Measurements from ENCODE around the gene RSPRY1.
A peak's percentile ranks its signal among the peaks of the same experiment; 100 is the strongest.

Gene RSPRY1

DNA sequence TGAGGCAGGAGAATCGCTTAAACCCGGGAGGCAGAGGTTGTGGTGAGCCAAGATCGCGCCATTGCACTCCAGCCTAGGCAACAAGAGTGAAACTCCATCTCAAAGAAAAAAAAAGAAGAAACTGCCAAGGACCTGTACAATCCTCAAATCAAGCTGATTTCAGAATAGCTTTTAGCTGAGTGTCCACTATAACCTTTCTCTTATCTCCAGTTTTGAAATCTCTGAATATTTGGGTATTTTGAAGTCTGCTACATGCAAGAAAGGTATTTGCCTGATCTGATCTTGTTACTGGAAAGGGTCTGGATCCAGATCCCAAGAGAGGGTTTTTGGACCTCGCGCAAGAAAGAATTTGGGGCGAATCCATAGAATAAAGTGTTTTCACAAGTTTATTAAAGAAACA, 39.8 kb downstream of the RSPRY1 start:
- no peak for DNase-seq

DNA sequence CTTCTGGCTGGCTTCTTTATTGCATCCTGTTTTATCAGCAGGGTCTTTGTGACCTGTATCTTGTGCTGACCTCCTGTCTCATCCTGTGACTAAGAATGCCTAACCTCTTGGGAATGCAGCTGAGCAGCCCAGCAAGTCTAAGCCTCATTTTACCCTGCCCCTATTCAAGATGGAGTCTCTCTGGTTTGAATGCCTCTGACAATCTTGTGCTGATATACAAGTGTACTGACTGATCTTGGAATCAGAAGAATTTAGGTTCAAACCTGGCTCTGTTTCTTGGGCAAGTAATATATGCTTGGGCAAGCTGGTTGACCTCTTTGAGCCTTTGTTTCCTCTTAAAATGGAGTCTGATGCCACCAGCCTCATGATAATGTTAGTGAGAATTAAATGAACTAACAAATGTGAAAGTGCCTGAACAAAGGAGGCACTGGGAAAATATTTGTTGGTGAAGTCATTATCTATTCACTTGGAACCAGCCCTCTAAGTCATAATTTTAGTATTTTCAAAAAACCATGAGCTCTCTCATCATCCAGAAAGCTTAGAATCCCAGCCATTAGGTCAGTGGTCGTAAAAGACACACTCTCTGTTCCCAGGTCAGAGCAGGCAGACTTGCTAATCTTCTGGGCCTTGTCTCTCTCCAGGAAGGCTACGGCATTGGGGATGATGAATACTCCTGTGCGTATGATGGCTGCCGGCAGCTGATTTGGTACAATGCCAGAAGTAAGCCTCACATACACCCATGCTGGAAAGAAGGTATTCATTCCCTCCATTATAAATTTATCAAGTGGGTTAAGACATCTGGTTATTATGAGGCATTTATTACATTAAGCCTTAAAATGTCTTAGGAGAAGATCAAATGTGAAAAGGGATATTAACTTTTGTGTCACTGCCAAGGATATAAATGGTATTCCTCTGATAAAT, 40.8 kb downstream of the RSPRY1 start:
- no peak for DNase-seq

DNA sequence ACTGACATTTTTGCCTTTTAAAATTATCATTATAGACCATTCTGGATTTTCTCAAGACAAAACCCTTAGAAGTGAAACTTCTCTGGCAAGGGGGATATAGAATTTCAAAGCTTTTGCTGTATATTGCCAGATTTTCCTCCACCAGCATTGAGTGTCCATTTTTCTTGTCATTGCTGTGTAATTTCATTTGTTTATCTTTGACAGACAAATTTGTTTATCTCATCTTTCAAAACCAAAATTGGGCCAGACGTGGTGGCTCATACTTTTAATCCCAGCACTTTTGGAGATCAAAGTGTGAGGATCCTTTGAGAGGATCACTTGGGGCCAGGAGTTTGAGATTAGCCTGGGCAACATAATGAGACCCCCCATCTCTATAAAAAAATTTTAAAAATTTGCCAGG, 43.0 kb downstream of the RSPRY1 start:
- no peak for DNase-seq

DNA sequence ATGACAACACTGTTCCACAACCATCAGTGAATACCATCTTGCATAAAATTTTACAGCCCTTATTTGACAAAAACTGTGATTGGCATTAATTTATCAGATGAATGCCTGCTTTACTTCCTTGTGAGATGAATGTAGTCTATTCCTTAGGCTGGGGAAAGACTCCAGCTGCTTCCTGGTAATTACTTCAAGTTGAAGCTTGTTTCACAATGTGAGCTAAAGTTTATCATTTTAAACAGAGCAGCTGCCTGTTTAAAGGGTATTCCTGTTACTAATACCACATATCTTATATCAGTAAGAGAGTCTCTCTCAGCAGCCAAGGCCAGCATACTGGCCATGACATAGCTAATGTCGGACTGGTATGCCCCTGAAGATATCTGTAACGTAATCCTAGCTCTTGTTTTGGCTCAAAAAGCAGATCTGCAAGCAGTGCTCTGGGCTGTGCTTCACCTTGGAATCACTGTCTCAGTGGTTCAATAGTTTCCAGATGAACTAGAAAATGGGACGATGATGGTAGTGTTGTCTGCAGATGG, 45.8 kb downstream of the RSPRY1 start:
- DNase-seq, result no peak

DNA sequence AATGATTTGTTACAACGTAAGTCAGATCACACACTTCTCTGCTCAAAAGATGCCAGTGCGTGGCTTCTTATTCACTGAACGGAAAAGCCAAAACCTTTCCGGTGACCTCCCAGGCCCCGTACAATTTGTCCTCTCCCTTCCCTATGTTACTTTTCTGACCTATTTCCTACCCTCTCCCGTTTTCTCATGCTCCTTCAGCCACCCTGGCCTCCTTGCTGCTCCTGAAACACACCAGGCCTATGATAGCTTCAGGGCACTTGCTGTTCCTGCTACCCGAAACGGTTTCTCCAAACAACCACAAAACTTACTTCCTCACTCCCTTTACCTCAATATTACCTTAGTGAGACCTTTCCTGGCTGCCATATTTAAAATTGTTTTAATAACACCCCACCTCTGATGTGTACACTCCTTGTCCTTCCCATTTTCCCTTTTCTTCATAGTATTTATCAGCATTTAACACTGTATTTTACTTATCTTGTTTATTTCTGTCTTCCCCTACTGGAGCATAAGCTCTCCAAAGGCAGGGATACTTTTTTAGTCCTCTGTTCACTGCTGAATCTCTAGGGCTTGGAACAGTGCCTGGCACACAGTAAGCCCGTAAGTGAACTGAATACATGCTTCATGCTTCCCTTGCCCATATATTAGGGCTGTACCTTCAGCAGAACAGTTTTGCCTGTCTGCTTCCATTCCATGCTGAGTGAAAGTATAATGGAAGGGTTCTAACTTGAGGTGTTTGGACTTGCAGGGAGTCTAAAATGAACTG, 48.0 kb downstream of the RSPRY1 start:
- no peak for DNase-seq

DNA sequence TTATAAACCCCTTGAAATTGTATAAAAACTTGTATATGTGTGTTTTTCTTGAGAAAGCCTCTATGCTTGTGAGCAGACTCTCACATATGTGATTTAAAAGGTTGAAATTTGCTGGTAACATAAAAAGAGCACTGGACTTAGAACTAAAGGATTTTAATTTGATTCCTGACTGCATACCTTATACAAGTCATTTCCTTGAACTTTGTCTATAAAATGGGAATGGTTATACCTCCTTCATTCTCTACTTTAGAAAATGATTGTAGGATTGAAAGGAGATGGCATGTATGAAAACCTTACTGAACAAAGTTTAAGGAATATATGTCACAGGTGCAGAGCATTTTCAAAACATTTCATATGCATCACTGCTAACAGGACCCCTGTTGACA, 48.6 kb downstream of the RSPRY1 start:
- no peak for DNase-seq

DNA sequence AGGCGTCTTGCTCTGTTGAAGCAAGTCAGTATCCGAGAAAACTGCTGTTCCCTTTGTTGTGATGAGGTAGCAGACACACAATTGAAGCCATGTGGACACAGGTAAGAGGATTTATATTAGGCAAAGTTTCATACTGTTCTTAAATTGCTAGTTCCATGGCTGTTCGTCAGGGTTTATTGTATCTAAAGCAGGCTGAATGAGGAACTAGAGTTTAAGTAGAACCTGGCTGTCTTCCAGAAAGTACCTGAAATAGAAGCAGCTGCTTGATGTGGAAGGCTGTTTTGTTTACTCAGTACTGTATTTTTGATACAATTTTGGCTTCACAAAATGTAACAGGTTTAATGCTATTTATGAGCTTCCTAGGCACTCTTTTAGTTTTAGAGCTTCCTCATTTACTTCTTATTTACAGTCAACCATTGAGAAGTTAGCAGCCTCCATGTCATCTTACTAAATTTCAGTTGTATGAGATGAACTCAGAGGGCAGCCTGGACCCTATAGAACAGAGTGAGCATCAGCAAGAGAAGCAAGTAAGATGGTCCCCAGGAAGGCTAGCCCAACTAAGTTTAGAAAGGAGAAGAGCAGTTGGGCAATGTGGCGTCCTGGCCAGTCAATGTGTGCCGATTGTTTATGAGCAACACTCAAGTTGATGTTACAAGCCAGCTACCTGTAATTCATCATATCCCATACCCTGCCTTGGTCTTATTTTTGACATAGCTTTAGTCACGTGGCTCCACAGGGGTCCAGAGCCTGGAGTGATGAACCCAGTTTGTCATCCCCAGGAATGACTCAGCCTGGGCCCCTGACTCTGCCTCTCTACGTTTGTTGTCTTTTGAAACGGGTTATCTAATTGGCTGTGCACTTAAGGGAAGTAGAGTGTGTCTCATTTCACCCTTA, 49.2 kb downstream of the RSPRY1 start:
- DNase-seq, result no peak

DNA sequence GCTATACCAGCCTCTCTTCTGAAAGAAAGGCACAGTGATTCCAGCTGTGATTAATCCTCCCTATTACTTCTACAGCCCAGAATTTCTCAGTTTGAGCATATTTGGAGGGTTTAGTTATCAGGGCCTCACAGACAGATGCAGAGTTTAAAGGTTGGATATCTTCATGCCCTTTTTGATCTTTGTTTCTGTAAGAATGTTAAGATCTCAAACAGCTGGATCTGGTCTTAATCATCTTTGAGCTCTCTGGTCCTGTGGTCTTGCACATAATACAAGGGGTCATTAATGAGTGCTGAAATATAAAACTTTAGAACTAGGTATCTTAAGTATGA, 49.9 kb downstream of the RSPRY1 start:
- DNase-seq, result no peak

DNA sequence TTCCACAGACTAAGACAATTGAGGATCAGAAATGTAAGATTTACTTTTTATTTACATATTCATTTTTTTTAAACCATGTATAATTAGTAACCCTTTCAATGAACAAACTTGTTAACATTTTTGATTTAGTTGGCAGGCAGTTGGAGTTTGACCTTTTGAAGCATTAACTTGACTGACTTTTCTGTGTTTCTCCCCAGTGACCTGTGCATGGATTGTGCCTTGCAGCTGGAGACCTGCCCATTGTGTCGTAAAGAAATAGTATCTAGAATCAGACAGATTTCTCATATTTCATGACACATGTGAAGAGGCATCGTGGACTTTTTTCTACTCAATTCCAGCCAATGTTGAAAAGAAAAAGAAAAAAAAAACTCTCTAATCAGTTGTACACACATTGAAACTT, 52.6 kb downstream of the RSPRY1 start:
- DNase-seq, result no peak

DNA sequence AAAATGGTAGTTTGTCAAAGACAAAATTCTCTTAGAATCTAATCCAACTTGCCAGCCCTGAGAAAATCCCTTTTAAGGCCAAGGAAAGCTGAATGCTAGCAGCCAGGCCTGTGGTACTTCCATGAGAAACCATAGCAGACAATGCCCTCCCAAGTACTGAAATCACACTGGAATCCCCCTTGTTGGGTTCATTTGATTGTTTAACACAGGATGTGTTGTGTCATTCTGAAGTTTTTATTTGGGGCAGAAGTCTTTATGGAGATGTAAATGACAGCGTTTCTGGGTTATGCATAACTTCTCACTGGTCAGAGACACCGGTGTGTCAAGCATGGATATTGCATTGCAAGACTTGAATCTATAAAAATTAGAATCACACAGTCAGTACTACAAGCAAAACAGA, 53.0 kb downstream of the RSPRY1 start:
- DNase-seq, result no peak

DNA sequence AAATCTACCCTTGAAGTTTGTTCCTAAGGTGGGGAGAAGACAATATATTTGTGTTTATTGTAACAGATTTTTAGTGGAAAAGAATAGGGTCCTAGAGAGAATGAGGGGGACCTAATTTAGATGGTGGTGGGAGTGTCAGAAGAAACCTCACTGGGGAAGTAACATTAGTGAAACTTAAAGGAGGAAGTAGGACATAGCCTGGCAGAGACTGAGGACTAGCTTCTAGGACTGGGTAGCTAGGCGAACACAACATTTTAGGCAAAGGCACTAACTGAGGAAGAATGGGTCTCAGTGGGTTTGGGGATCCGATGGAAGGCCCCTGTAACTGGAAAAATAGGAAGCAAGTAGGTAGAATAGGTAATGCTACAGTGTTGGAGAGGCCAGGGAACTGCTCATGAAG, 54.7 kb downstream of the RSPRY1 start:
- no peak for DNase-seq

DNA sequence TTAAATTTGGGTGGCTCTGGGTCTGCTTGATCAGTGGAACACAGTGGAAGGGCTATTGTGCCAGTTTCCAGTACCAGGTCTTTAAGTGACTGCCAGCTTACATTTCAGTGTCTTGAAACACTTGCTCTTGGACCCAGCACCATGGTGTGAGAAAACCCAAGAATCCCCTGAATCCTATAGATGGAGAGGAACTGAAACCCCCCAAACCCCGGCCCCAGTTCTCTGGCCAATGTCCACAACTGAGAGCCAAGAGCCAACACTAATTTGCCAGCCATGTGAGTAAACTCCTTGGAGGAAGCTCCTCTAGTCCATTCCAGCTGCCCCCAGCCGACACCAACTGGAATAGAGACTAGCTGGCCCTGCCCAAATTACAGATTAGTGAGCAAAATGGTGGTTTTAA, 56.5 kb downstream of the RSPRY1 start:
- DNase-seq, result no peak

DNA sequence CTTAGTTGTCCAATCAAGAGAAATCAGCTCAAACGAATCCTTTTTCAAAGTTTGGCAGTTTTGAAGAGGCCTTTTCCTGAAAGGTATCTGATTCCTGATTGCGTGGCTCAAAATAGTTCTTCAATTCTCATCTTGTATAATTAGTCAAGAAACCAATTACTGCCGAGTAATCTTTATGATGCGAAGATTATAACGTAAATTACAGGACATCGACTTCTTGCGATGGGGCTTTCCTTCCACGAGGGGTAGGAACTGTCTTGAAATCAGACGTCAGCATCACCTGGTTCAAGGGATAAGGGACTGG, 58.3 kb downstream of the RSPRY1 start:
- no peak for DNase-seq

DNA sequence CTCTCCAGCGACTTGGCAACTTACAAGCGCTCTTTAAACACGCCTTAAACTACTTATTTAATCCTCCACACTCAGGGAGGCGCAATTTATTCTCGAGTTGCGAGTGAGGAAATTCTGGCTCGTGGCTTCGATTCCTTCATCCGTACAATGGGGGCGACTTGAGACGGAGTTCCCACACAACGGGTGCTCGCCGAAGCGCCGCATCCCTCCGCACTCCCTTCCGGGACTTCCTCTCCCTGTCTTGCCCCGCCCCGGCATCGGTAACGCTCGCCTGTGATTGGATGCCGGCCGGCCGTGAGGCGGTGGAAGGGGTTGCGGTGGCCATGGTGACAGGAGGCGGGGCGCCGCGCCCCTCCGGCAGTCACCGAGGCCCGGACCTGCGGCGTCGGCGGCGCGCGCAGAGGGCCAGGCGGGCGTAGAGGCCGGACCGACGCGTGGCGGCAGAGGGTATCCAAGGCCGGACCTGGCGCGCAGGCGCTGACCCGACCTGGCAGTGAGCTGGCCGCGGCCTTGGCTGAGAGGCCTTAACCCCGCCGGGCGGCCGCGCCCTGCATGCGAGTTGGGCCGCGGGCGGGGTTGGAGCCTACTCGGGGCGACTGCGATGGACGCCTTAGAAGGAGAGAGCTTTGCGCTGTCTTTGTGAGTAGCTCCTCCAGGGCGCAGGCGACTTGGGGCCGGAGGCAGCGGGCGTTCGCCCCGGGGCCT, 58.8 kb downstream of the RSPRY1 start, which contains the start of gene ARL2BP:
ARL2BP (plus strand) TSS at position 493 of the 705 bp plus-strand sequence; CDS start at position 602, 109 bp downstream.
- DNase-seq, result peak; percentile 96

DNA sequence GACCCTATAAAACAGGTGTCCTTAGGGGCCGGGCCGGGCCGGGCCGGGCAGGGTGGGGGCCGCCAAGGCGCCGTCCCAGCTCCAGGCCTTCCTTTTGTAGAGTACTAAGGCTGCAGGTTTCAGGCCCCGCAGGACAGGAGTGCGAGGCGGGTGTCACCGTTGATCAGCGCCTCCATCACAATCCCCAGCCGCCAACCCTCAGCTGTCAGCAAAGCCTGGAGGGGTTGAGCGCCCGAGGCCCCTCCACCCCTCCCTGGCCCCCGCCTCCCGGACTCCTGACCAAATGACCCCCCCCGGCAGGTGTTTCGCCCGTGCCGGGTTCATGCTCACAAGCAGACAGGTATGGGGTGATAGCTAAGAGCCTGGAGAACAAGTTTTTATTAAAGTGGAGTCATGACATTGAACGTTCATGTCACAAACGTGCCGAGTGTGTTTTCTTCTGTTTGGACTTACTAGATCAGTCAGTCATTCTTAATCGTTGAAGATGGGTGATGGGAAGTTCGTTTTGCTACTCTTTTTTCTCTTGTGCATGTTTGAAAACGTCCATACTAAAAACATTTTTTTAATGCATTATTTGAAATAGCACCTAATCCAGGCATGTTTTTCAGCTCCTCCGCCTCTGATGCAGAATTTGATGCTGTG, 59.5 kb downstream of the RSPRY1 start:
- DNase-seq, result peak; percentile 64

DNA sequence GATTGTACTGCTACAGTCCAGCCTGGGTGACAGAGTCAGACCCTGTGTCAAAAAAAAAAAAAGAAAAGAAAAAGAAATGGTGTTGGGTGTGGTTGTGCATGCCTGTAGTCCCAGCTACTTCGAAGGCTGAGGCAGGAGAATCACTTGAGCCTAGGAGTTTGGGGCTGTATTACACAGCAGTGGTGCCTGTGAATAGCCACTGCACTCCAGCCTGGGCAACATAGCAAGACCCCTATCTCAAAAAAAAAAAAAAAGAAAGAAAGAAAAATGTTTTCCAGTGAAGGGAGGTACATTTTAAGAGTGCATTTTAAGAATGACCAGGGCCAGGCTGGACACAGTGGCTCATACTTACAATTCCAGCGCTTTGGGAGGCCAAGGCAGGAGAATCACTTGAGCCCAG, 65.2 kb downstream of the RSPRY1 start:
- DNase-seq, result no peak

DNA sequence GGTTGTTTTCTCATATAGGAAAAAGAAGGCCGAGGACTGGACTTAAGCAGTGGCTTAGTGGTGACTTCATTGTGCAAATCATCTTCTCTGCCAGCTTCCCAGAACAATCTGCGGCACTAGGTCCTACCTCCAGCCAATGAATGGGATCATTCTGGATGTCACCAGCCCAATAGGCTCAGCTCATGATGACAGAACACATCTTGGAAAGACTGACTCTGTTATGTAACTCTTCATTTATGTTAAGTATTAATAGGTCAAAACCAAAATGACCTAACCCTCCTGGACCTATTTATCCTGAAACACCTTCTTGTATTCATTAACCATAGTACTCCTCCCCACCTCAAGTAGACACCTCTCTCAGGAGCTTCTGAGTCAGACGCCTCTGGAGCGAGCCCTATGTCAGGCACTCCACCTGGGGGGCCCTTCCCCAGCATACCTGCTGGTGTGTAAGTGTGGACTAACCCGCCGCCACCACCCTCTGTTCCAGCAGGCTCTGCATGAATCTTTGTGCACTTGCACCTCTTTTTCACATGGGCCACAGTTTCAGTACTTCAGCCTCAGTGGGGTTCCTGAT, 66.1 kb downstream of the RSPRY1 start:
- no peak for DNase-seq

DNA sequence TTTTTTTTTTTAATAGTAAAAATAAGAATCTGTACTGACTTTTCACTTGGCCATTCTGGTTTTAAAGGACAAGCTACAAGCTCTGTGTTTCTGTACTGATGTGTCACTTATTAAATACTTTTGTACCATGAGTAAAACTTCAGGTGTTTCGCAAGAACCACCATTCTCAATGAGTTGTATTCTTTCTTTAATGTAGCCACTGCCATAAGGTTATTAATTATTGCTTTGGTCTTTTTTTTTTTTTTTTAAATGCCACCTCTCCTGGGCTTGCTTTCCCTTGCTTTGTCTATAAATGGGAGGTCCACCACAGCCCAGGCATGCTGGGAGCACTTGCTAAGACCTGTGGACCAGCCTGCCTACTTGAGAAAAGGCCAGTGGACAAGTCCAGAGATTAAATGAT, 67.3 kb downstream of the RSPRY1 start:
- DNase-seq, result no peak

DNA sequence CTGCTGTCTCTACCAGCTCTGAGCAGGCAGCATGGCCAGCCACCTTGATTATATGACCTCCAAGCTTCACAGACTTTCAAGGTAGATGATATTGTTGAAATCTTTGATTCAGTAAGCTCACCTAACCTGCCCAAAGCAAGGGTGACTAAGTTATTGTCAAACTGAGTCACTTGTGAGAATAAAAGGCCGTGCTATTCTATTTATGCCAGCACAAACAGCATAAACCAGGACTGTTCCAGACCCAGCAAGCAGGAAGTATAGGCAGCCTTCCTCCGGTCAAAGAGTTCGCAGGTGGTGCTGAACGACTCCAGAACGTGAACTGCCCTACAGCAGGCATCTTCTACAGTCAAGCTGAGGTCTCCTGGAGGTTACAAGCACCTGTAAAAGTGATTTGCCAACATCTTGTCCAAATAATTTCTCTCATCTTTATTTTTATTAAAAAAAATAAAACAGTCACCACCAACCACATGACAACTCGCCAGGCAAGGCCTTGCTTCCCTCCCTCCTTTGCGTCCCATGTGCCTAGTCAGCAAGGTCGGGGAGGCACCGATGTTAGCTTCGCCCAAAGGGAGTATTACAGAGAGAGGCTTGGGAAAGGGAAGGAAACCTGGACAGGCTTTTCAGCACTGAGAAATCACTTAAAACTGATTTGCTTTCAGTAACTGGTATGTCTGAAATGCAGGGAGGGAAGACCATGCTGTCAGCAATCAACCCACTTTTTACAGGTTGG, 69.7 kb downstream of the RSPRY1 start:
- no peak for DNase-seq

DNA sequence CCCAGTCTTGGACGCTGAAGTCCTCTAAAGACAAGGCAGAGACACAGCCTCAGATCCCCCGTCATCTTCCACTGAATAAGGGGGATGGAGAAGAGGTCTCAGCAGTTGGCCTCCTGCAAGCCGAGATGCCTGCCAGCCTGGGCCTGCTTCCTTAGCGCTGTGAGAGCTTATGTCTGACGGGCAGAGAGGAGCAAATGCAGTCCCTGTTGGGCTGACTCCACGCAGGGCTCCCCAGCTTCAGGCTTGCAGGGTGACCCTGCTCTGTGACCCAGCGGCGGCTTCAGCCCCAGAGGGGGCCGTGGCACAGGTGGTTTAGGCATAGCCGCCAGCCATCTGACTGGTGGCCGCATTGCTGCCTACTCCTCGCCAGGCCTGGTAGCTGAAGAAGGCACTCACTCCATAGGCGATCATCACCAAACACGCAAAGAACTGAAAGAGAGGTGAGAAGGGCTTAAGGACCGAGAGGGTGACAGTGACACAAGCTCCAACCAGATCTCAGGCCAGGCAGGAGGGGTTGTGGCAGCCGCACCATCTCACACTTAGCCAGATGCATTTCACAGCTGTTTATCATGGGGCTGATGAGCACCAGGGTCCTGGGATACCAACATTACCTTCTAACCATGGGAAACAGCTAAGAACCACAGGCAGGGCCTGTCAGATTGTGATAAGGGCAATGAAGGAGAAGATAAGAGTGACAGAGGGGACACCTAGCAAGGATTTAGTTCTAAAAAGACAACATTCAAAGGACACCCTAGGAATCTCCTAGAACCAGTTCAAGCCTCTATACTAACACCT, 70.7 kb downstream of the RSPRY1 start:
- no peak for DNase-seq
